HG03196 (cell line): ENCODE data around the gene C11orf52.
"Not testable (repeated sequence)": the region's sequence is repeated elsewhere in the genome, so short reads cannot be mapped to it uniquely, and the experiment has no call there.

Experiments used
- ATAC-seq: cut with Tn5 transposase; IDR thresholded peaks from one replicate; pipeline ENCODE4 v1.9.1; 2021; ENCODE audit not compliant: unreplicated experiment

C11orf52 gene

DNA sequence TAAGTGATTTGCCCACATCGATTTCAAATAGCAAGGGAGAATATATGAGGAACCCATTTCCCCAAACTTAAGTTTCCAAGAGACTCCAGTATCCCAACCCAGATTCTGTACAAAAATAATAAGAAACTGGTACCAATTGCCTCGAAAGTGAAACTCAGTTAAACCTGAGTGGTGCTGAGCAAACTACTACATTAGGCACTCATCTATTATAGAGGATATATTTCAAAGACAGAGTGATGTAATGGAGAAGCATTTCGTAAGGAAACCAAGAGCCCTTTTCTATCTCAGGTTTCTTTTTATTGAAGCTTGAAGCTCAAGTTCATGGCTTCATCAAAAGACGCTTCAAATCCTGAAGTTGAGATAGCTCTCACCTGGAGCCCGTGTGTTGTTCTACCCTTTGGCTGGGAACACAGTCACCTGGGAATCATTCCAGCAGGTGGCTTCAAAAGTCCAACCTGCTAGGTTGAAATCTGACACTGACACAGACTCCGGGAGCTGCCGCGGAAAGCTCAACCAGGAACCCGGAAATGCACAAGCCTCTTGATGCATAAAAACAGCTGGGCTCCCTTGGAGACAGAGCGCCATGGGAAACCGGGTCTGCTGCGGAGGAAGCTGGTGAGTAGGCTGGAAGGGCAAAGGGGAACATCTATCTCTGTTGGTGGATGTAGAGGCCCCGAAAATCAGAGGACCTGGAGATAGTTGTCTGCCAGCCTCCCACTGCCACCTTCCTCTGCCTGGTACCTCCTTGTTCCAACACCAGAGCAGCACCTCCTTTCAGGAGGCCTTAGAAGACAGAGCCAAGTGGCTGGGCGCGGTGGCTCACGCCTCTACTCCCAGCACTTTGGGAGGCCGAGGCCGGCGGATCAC is at the start of gene C11orf52:
C11orf52 (plus strand) TSS at position 524 of the 867 bp plus-strand sequence; CDS start at position 584, 60 bp downstream.
- no peak for ATAC-seq

- no peak for ATAC-seq
Observed at GRCh38 chr11:111870113-111870512, 48.6 kb upstream of the C11orf52 start.

DNA sequence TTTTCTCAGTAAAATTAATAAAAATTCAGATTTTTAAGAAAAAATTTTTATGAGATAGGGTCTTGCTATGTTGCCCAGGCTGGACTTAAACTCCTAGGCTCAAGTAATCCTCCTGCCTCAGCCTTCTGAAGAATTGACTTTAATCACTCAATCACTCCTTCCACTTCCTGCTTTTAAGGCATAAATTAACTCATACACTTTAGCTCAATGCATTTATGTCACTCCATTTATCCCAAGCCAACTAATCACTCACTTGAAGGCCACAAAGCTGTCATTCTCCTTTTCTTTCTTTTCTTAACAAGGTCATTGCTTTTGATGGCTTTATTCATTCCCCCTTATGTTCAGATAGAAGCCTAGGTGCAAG is 48.2 kb upstream of the C11orf52 start:
- peak; percentile 4 for ATAC-seq

- peak; percentile 93 for ATAC-seq
Observed at GRCh38 chr11:111870886-111871692, 47.6 kb upstream of the C11orf52 start, which contains the start of gene ALG9. Gene ALG9 (minus strand): TSS chr11:111871581. CDS start chr11:111871482, 99 bp downstream.

- no peak for ATAC-seq
Observed at GRCh38 chr11:111871693-111872161, 47.0 kb upstream of the C11orf52 start.

- no peak for ATAC-seq
Observed at GRCh38 chr11:111878385-111878848, 40.3 kb upstream of the C11orf52 start.

- ATAC-seq, result peak; percentile 90
Observed at GRCh38 chr11:111878849-111879636, 39.7 kb upstream of the C11orf52 start, which contains the start of the genes CFAP68 and FDXACB1. Gene CFAP68 (plus strand): TSS chr11:111879541. CDS start chr11:111879561, 20 bp downstream. Gene FDXACB1 (minus strand): TSS chr11:111879165. CDS start chr11:111879132, 33 bp downstream.

- no peak for ATAC-seq
Observed at GRCh38 chr11:111879637-111879960, 39.1 kb upstream of the C11orf52 start.

DNA sequence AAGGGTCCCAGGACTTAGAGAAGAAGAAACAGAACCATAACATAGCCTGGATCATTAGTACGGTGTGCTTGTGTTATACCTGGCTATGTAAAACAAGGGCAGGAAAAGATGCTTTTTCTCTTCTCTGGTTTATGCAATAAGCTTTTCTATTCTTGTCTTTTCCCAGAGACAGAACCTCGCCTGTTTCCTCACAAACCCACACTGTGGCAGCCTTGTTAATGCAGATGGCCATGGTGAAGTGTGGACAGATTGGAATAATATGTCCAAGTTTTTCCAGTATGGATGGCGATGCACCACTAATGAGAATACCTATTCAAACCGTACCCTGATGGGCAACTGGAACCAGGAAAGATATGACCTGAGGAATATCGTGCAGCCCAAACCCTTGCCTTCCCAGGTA is 36.5 kb upstream of the C11orf52 start:
- no peak for ATAC-seq

GRCh38 chr11:111885053-111885452 is 33.7 kb upstream of the C11orf52 start:
- not testable (repeated sequence) for ATAC-seq

DNA sequence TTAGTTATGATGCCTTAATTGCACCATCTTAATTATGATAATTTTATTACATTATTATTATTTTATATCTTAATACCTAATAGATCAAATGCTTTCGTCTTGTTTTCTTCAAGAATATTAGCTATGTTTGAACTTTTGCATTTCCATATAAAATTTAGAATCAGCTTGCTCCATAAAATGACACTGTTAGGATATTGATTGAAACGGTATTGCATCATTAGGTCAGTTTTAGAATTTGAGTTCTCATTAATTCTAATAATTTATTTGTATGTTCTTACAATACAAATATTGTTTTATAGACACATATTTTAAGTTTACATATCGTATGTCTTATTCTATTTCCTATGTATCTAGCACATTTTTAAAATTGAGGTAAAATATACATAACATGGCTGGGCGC is 32.7 kb upstream of the C11orf52 start:
- no peak for ATAC-seq

- no peak for ATAC-seq
Observed at GRCh38 chr11:111886844-111887243, 31.9 kb upstream of the C11orf52 start.

GRCh38 chr11:111905411-111905810 is 13.3 kb upstream of the C11orf52 start:
- ATAC-seq, result no peak

- no peak for ATAC-seq
Observed at GRCh38 chr11:111906680-111907079, 12.0 kb upstream of the C11orf52 start.

DNA sequence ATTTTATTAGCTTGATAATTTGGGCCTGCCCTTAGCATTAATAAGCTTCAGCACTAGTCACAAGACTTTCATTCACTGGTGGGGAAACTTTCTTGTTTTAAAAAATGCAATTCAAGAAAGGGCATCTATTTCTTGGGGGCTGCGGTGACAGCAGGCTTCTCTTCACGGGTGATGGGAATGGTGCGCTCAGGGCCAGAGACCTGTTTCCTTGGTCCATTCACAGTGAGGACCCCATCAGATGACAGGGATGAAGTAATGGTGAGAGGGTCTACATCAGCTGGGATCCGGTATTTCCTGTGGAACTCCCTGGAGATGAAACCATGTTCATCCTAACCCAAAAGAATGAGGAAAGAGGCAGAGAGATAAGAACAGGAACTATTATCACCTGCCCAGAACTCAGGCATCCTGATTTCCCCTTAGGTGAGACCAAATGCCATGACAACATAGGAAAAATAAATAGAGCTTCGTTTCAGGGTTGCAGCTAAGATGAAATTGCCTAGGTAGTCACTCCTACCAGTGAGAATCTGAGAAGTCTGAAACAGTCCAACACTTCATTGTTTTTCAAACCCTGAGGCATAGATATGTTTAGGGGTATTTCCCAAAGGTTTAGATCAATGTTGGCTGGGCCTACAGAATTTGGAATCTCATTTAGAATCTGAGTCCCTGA is 9.9 kb upstream of the C11orf52 start:
- ATAC-seq, result no peak

- no peak for ATAC-seq
Observed at GRCh38 chr11:111909378-111909777, 9.3 kb upstream of the C11orf52 start.

DNA sequence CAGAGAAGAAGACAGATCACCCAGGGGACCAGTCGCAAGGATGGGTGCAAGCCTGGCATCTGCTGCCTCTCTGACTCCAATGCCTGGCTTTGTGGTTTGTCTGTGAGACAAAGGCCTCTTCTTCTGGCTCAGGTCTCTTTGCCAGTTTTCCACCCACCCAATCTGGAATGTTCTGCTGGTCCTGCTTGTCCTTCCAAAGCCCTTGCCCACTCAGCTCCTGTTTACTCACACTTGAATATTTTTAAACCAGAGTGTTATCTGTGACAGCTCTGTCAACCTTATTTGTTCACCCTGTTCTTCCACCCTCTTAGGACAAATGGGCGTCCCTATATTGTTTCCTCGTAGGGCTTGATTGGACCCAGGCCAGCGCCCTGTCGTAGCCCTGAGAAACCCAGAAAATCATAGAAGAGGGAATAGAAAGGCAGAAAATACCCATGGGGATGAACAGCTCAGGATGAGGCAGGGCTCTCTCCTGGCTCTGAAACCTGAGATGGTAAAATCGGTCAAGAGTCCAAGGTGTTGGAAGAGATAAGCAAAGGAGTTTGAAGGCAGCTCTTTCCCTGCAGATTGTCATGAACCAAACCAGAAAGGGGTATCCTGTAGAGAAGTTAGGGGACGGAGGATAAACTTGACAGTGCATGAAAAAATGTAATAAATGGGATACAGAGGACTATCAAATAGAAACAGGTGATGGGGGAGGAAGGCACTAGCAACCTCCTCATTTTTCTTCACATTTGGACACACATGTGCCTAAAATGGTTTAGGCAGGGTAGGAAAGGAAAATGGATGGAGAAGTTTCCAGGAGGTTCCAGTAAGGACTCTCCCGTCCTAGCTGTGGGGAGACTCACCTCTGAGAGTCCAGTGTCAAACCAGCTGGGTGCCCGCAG is 7.8 kb upstream of the C11orf52 start:
- ATAC-seq, result no peak

DNA sequence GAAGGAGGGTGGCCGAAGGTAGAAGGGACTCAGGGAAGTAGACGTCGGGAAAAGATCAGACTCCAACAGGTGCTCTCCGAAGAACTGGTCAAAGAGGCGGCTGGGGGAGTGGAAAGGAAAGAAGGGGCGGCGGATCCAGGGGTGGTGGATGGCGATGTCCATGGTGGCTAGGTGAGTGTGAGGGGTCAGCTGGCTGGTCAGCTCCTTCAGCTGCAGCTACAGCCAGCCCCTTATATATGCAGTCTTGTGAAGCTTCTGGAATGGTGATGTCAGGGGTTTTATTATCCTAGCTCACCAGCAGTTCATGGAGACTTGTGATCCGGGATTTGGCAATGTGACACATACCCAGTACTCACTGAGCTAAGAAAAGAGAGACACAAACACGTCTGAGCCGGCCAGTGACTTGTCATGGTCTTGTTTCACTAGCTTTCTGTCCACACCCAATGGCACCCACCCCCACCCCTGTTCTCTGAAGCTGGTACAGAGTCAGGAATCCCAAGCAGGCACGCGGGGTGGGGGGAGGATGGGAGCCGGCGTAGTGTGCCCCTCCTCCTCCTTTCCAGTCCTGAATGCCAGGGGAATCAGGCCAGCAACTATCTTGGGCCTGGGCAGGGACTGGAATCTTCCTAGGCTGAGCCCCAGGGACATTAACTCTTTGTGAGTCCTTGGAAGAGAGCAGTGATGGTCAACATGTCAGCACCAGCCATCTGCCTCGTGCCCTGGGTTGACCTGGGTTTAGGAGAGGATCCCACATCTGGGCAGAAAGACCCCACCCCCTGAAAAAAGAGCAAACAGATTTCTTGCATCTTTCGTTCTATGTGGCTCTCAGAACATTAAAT is 6.9 kb upstream of the C11orf52 start, which contains the start of gene CRYAB:
CRYAB (minus strand) TSS at position 208 of the 839 bp plus-strand sequence; CDS start at position 162, 46 bp downstream.
- no peak for ATAC-seq
